ENCODE results near the gene GLI2. TPM values are rescaled to one million over a fixed set of nuclear protein-coding genes. Genes with fewer than 3 reads are reported as not detected.

GLI2 gene
- polyA plus RNA-seq, 1 experiment: 5.2 TPM

- Histone ChIP-seq H3K27ac (ENCODE audit: low read depth, low read length) (peak overlapping the region; percentile 100), H3K9me3 (ENCODE audit: control insufficient read depth, insufficient read depth, low read length) (no peaks in the 10 kb centered on the region; the same call in 1 of the 2 replicates), H3K27me3 (ENCODE audit: control insufficient read depth, insufficient read depth, low read length) (no peaks in the 10 kb centered on the region), H3K4me3 (ENCODE audit: low read depth, low read length) (no peak overlapping the region)
- POLR2A ChIA-PET: interaction anchor here (2.0 kb wide), 1 partner anchor 13 kb away, joined by 4 read pairs; no protein-coding TSS in a partner anchor
- DNase-seq (ENCODE audit: low read depth, low spot score): no peak
- CTCF ChIA-PET: interaction anchor here (1.3 to 1.8 kb wide), 2 partner anchors 32 to 72 kb away, joined by 4 read pairs; partner anchors contain the start of gene GLI2
- no peak for TF ChIP-seq CTCF (IDR thresholded peaks at IDR 0.05; ENCODE audit: low read depth, low read length)
Observed at GRCh38 chr2:120767486-120768005, 31.9 kb downstream of the GLI2 start.

- Histone ChIP-seq H3K27me3 (ENCODE audit: control insufficient read depth, insufficient read depth, low read length) (no peaks in the 10 kb centered on the region), H3K4me3 (ENCODE audit: low read depth, low read length) (no peak overlapping the region), H3K9me3 (ENCODE audit: control insufficient read depth, insufficient read depth, low read length) (no peaks in the 10 kb centered on the region; the same call in 1 of the 2 replicates), H3K27ac (ENCODE audit: low read depth, low read length) (no peak overlapping the region)
- no peak for TF ChIP-seq CTCF (IDR thresholded peaks at IDR 0.05; ENCODE audit: low read depth, low read length)
- CTCF ChIA-PET: interaction anchor here (1.1 to 1.8 kb wide), 2 partner anchors 33 to 73 kb away, joined by 4 read pairs; partner anchors contain the start of gene GLI2
- POLR2A ChIA-PET: interaction anchor here (2.0 kb wide), 1 partner anchor 12 kb away, joined by 4 read pairs; no protein-coding TSS in a partner anchor
- no peak for DNase-seq (ENCODE audit: low read depth, low spot score)
Observed at GRCh38 chr2:120768112-120769048, 32.7 kb downstream of the GLI2 start.

GRCh38 chr2:120769076-120769786, 33.6 kb downstream of the GLI2 start:
- Histone ChIP-seq H3K27me3 (ENCODE audit: control insufficient read depth, insufficient read depth, low read length) (no peaks in the 10 kb centered on the region), H3K9me3 (ENCODE audit: control insufficient read depth, insufficient read depth, low read length) (no peaks in the 10 kb centered on the region; the same call in 1 of the 2 replicates), H3K27ac (ENCODE audit: low read depth, low read length) (no peak overlapping the region), H3K4me3 (ENCODE audit: low read depth, low read length) (no peak overlapping the region)
- ChIA-PET POLR2A (interaction anchor here (0.8 kb wide), 1 partner anchor 40 kb away, joined by 3 read pairs; no protein-coding TSS in a partner anchor), CTCF (interaction anchor here (1.1 to 1.8 kb wide), 2 partner anchors 33 to 73 kb away, joined by 4 read pairs; partner anchors contain the start of gene GLI2)
- TF ChIP-seq CTCF (IDR thresholded peaks at IDR 0.05; ENCODE audit: low read depth, low read length): no peak
- no peak for DNase-seq (ENCODE audit: low read depth, low spot score)

- H3K9me3 ChIP-seq (ENCODE audit: control insufficient read depth, insufficient read depth, low read length): no peaks in the 10 kb centered on the region; the same call in 1 of the 2 replicates
- H3K27me3 ChIP-seq (ENCODE audit: control insufficient read depth, insufficient read depth, low read length): no peaks in the 10 kb centered on the region
- POLR2A ChIA-PET: interaction anchor here (0.8 kb wide), 1 partner anchor 41 kb away, joined by 3 read pairs; no protein-coding TSS in a partner anchor
- H3K27ac ChIP-seq (ENCODE audit: low read depth, low read length): no peak overlapping the region
- DNase-seq (ENCODE audit: low read depth, low spot score): no peak
- no peak for TF ChIP-seq CTCF (IDR thresholded peaks at IDR 0.05; ENCODE audit: low read depth, low read length)
- CTCF ChIA-PET: interaction anchor here (0.6 to 1.2 kb wide), 2 partner anchors 11 to 35 kb away, joined by 3 to 4 read pairs; no protein-coding TSS in a partner anchor
- H3K4me3 ChIP-seq (ENCODE audit: low read depth, low read length): no peak overlapping the region
Observed at GRCh38 chr2:120769787-120770120, 34.1 kb downstream of the GLI2 start.

Data from AG04450 (cell line).